HepG2 (cell line): ENCODE data around the gene MBTPS2. TPM values are rescaled to one million over a fixed set of nuclear protein-coding genes. Genes with fewer than 3 reads are reported as not detected.

ENCODE experiments used
- AGO2 ChIP-seq: fragments of 200-400 bp; formaldehyde crosslinking; optimal IDR thresholded peaks from 2 replicates; pipeline ENCODE3; 2017; ENCODE audit warnings: mild to moderate bottlenecking, low read depth, low read length, moderate library complexity
- ETS1 ChIP-seq: sonication (generic); formaldehyde crosslinking; IDR thresholded peaks from 2 replicates; pipeline ENCODE4 v1.4.0; 2020; ENCODE audit warnings: missing genetic modification reagents
- HNF1A ChIP-seq, 2 experiments: sonication (generic) in 1 of 2; formaldehyde crosslinking in 1 of 2; IDR thresholded peaks; 2 replicates each; pipeline versions ENCODE4 v1.4.0 to v1.6.1; 2016 to 2020; ENCODE audit warnings: borderline replicate concordance in 1 of 2, low read depth in 1 of 2, mild to moderate bottlenecking in 1 of 2, missing genetic modification reagents in 1 of 2
- HNRNPK ChIP-seq: fragments of 200-400 bp; formaldehyde crosslinking; IDR thresholded peaks from 2 replicates; pipeline ENCODE4 v1.6.1; 2018; ENCODE audit warnings: low read length, low read depth, moderate library complexity, mild to moderate bottlenecking; ENCODE audit not compliant: poor library complexity, severe bottlenecking
- KDM4B ChIP-seq: sonication (generic); formaldehyde crosslinking; IDR thresholded peaks from 2 replicates; pipeline ENCODE4 v1.4.0; 2020; ENCODE audit warnings: missing genetic modification reagents
- KLF16 ChIP-seq, 2 experiments: sonication (generic) in 1 of 2; formaldehyde crosslinking in 1 of 2; IDR thresholded peaks; 2 replicates each; pipeline versions ENCODE4 v1.6.1 to v1.8.0; 2016 to 2023; ENCODE audit warnings: missing genetic modification reagents in 2 of 2, missing compliant biosample characterization in 1 of 2
- SOX13 ChIP-seq, 3 experiments: fragments of 450-650 bp in 1 of 3; sonication (generic) in 1 of 3; formaldehyde crosslinking in 1 of 3; IDR thresholded peaks in 2 of 3; conservative IDR thresholded peaks in 1 of 3; 2 replicates each; pipeline versions ENCODE4 v1.5.0 to v1.6.1; 2016 to 2020; ENCODE audit warnings: antibody characterized with exemption in 1 of 3, mild to moderate bottlenecking in 1 of 3, missing compliant biosample characterization in 1 of 3, missing genetic modification reagents in 1 of 3, moderate library complexity in 1 of 3
- ZKSCAN5 ChIP-seq: sonication (generic); formaldehyde crosslinking; IDR thresholded peaks from 2 replicates; pipeline ENCODE4 v1.5.1; 2020; ENCODE audit warnings: mild to moderate bottlenecking, missing genetic modification reagents
- ZNF331 ChIP-seq: sonication (generic); formaldehyde crosslinking; IDR thresholded peaks from 2 replicates; pipeline ENCODE4 v1.4.0; 2020; ENCODE audit warnings: missing genetic modification reagents
- ZNF652 ChIP-seq: IDR thresholded peaks from 2 replicates; pipeline ENCODE4 v1.6.1; 2016; ENCODE audit warnings: low read depth, borderline replicate concordance
- ZNF7 ChIP-seq: IDR thresholded peaks from 2 replicates; pipeline ENCODE4 v1.6.1; 2016; ENCODE audit warnings: missing biosample characterization, missing genetic modification reagents
- ZNF891 ChIP-seq: sonication (generic); formaldehyde crosslinking; IDR thresholded peaks from 2 replicates; pipeline ENCODE4 v1.5.0; 2020; ENCODE audit warnings: mild to moderate bottlenecking, missing genetic modification reagents
- ZSCAN25 ChIP-seq: sonication (generic); formaldehyde crosslinking; IDR thresholded peaks from 2 replicates; pipeline ENCODE4 v1.8.0; 2022; ENCODE audit warnings: mild to moderate bottlenecking, missing genetic modification reagents
- ZSCAN31 ChIP-seq: sonication (generic); formaldehyde crosslinking; IDR thresholded peaks from 2 replicates; pipeline ENCODE4 v1.5.0; 2020; ENCODE audit warnings: low read depth, mild to moderate bottlenecking, missing genetic modification reagents
- polyA plus RNA-seq, 8 experiments: library from polyadenylated mRNA; depleted of rRNA in 3 of 8; stranded (reverse) in 7 of 8; unstranded in 1 of 8; fragments of >200 nt; fragmentation: Illumina TruSeq in 4 of 8; extraction: Trizol in 4 of 8; gene quantifications; 2 replicates each; pipeline versions ENCODE4 v1.2.1 to v1.2.3, GENCODE V29; 2011 to 2016; ENCODE audit warnings: low read depth in 4 of 8, missing spikeins in 1 of 8, mixed read lengths in 1 of 8; ENCODE audit not compliant: insufficient read depth in 1 of 8
- total RNA-seq, 5 experiments: library from RNA; depleted of rRNA; stranded (reverse); fragments of >200 nt; fragmentation: Illumina TruSeq; extraction: Trizol; gene quantifications; 2 replicates each; pipeline ENCODE4 v1.2.3, GENCODE V29; 2016; ENCODE audit warnings: low read depth in 1 of 5
- TF ChIP-seq, protein P1 (sequence below): sonication (generic); formaldehyde crosslinking; IDR thresholded peaks from 2 replicates; pipeline ENCODE4 v1.4.0; 2020; ENCODE audit warnings: missing genetic modification reagents
- TF ChIP-seq, protein P2 (sequence below): sonication (generic); formaldehyde crosslinking; IDR thresholded peaks from 2 replicates; pipeline ENCODE4 v1.5.1; 2020; ENCODE audit warnings: missing genetic modification reagents, mild to moderate bottlenecking, borderline replicate concordance
- TF ChIP-seq, protein P3 (sequence below): sonication (generic); formaldehyde crosslinking; conservative IDR thresholded peaks from 2 replicates; pipeline ENCODE4 v1.4.0; 2020; ENCODE audit warnings: missing genetic modification reagents

The MBTPS2 gene
- total and polyA plus RNA-seq, 2 of the 13 experiments (the other 11 are each of a cell fraction or from before 2014, with no cell fraction given), result 5.7 to 14.4 TPM

DNA sequence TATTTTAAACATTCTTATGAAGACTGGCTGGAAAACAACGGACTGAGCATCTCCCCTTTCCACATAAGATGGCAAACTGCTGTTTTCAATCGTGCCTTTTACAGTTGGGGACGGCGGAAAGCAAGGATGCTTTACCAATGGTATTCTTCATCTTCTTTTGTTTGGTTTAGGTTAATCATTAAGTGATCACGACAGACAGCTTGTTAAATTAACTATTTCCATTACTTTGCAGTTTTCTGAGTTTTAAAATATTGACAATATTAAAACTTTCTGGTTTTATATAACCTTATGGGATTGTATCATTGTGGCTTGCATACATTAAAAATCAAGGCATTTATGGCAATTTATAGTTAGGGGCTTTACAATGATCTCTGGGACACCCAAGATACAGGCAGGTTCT, 3.8 kb downstream of the MBTPS2 start (continued):
- TF ChIP-seq ETS1 (CRISPR knock-in tag) (no peak), ZNF331 (CRISPR knock-in tag) (no peak), ZNF7 (no peak), AGO2 (no peak), KLF16 (CRISPR knock-in tag; IDR thresholded peaks at IDR 0.05) (no peak), ZSCAN25 (no peak), HNF1A (IDR thresholded peaks at IDR 0.05; ENCODE audit: low read depth) (peak; percentile 76), HNF1A (CRISPR knock-in tag; IDR thresholded peaks at IDR 0.05; ENCODE audit: borderline replicate concordance) (no peak; the same call in 1 of the 2 replicates), ZKSCAN5 (CRISPR knock-in tag) (no peak), ZSCAN31 (CRISPR knock-in tag) (no peak), ZNF891 (CRISPR knock-in tag) (no peak), SOX13 (IDR thresholded peaks at IDR 0.05) (no peak), SOX13 (CRISPR knock-in tag; conservative IDR thresholded peaks at IDR 0.05 in 1 of 2, IDR thresholded peaks at IDR 0.05 in 1 of 2) (peak in 1 of 2 experiments; percentile 34; a peak in 1 of 4 replicates), HNRNPK (no peak), KDM4B (CRISPR knock-in tag) (no peak), ZNF652 (CRISPR knock-in tag) (peak; percentile 90)
- TF ChIP-seq, protein P1, sequence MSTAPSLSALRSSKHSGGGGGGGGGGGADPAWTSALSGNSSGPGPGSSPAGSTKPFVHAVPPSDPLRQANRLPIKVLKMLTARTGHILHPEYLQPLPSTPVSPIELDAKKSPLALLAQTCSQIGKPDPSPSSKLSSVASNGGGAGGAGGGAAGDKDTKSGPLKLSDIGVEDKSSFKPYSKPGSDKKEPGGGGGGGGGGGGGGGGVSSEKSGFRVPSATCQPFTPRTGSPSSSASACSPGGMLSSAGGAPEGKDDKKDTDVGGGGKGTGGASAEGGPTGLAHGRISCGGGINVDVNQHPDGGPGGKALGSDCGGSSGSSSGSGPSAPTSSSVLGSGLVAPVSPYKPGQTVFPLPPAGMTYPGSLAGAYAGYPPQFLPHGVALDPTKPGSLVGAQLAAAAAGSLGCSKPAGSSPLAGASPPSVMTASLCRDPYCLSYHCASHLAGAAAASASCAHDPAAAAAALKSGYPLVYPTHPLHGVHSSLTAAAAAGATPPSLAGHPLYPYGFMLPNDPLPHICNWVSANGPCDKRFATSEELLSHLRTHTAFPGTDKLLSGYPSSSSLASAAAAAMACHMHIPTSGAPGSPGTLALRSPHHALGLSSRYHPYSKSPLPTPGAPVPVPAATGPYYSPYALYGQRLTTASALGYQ (CRISPR knock-in tag), result no peak
- TF ChIP-seq, protein P2, sequence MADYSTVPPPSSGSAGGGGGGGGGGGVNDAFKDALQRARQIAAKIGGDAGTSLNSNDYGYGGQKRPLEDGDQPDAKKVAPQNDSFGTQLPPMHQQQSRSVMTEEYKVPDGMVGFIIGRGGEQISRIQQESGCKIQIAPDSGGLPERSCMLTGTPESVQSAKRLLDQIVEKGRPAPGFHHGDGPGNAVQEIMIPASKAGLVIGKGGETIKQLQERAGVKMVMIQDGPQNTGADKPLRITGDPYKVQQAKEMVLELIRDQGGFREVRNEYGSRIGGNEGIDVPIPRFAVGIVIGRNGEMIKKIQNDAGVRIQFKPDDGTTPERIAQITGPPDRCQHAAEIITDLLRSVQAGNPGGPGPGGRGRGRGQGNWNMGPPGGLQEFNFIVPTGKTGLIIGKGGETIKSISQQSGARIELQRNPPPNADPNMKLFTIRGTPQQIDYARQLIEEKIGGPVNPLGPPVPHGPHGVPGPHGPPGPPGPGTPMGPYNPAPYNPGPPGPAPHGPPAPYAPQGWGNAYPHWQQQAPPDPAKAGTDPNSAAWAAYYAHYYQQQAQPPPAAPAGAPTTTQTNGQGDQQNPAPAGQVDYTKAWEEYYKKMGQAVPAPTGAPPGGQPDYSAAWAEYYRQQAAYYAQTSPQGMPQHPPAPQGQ (CRISPR knock-in tag), result no peak
- TF ChIP-seq, protein P3, sequence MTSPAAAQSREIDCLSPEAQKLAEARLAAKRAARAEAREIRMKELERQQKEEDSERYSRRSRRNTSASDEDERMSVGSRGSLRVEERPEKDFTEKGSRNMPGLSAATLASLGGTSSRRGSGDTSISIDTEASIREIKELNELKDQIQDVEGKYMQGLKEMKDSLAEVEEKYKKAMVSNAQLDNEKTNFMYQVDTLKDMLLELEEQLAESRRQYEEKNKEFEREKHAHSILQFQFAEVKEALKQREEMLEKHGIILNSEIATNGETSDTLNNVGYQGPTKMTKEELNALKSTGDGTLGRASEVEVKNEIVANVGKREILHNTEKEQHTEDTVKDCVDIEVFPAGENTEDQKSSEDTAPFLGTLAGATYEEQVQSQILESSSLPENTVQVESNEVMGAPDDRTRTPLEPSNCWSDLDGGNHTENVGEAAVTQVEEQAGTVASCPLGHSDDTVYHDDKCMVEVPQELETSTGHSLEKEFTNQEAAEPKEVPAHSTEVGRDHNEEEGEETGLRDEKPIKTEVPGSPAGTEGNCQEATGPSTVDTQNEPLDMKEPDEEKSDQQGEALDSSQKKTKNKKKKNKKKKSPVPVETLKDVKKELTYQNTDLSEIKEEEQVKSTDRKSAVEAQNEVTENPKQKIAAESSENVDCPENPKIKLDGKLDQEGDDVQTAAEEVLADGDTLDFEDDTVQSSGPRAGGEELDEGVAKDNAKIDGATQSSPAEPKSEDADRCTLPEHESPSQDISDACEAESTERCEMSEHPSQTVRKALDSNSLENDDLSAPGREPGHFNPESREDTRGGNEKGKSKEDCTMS (CRISPR knock-in tag), result no peak
